Gastroesophageal sphincter (tissue), 4 donors: ENCODE measurements around the gene RSRC1. TPM values are rescaled to one million over a fixed set of nuclear protein-coding genes. Genes with fewer than 3 reads are reported as not detected.

Source experiments
- ATAC-seq: fragments of 150-250 bp; one replicate; pipeline ENCODE4 v1.9.1; 2016; ENCODE audit warnings: mild to moderate bottlenecking, moderate library complexity
- H3K27ac ChIP-seq, 4 donors: fragments of 200-600 bp; sonication (generic) in 3 of 4; 1 replicate in 3 of 4; 2 replicates in 1 of 4; pipeline ENCODE4 v1.5.1; 2016 to 2019
- H3K27me3 ChIP-seq: fragments of 200-600 bp; sonication (generic); one replicate; pipeline ENCODE4 v1.5.1; 2019
- H3K36me3 ChIP-seq, 2 donors: fragments of 200-600 bp; sonication (generic); one replicate each; pipeline ENCODE4 v1.5.1; 2019; ENCODE audit warnings: control low read depth in 1 of 2
- H3K4me1 ChIP-seq, 3 donors: fragments of 200-600 bp; sonication (generic); 1 replicate in 2 of 3; 2 replicates in 1 of 3; pipeline ENCODE4 v1.5.1; 2016 to 2019; ENCODE audit warnings: control low read depth in 2 of 3
- H3K4me3 ChIP-seq, 2 donors: fragments of 200-600 bp; sonication (generic); one replicate each; pipeline ENCODE4 v1.5.1; 2019; ENCODE audit warnings: mild to moderate bottlenecking in 1 of 2, moderate library complexity in 1 of 2
- H3K9me3 ChIP-seq, 3 donors: fragments of 200-600 bp; sonication (generic); one replicate each; pipeline ENCODE4 v1.5.1; 2017 to 2019; ENCODE audit warnings: control low read depth in 2 of 3
- CTCF ChIP-seq, 4 experiments: fragments of 200-600 bp in 2 of 4; fragments of 450-650 bp in 2 of 4; sonication (generic) in 1 of 4; IDR thresholded peaks; one replicate each; pipeline ENCODE4 v1.5.1; 2017 to 2019; ENCODE audit warnings: antibody characterized with exemption in 4 of 4, mild to moderate bottlenecking in 2 of 4, moderate library complexity in 2 of 4
- EP300 ChIP-seq: sonication (generic); formaldehyde crosslinking; IDR thresholded peaks from one replicate; pipeline ENCODE4 v1.6.1; 2017; ENCODE audit warnings: antibody characterized with exemption, mild to moderate bottlenecking
- POLR2A ChIP-seq, 2 donors: fragments of 450-650 bp; IDR thresholded peaks; one replicate each; pipeline ENCODE4 v1.6.1; 2017; ENCODE audit warnings: antibody characterized with exemption in 2 of 2, mild to moderate bottlenecking in 2 of 2, moderate library complexity in 1 of 2
- POLR2AphosphoS5 ChIP-seq: sonication (generic); formaldehyde crosslinking; IDR thresholded peaks from one replicate; pipeline ENCODE4 v1.6.1; 2017; ENCODE audit warnings: antibody characterized with exemption
- WGBS, 2 donors: methylation state at CpG; one replicate each; pipeline ENCODE4 v1.1.5; 2018; ENCODE audit warnings: low coverage in 1 of 2; 5-methylcytosine and 5-hydroxymethylcytosine counted together
- total RNA-seq, 4 donors: library from RNA; depleted of rRNA; stranded (reverse); fragments of >200 nt; gene quantifications; one replicate each; pipeline ENCODE4 v1.1.0, GENCODE V29; 2016

RSRC1 gene
- total RNA-seq, 4 donors from 2014 or later = 40.6 to 66.0 (median 43.9) TPM

- H3K4me3 ChIP-seq = no peak overlapping the region
- WGBS, 2 donors = 23 to 58% methylated on average over 5 of the region's 5 CpGs
- H3K27me3 ChIP-seq = peaks cover 79% of the 10 kb centered on the region
- no peaks in the 10 kb centered on the region for H3K36me3 ChIP-seq
- ATAC-seq = no peak
- peaks cover 0 to 11% (median 0%) of the 10 kb centered on the region in 3 donors for H3K9me3 ChIP-seq
- TF ChIP-seq POLR2AphosphoS5 = no peak
- no peak for TF ChIP-seq CTCF (IDR thresholded peaks at IDR 0.05)
- TF ChIP-seq EP300 = no peak
- no peak for TF ChIP-seq POLR2A (IDR thresholded peaks at IDR 0.05)
- H3K4me1 ChIP-seq = peaks cover 0 to 9% (median 0%) of the 10 kb centered on the region in 3 donors
- no peak overlapping the region for H3K27ac ChIP-seq
Measured at GRCh38 chr3:158091531-158091930, 18.4 kb upstream of the RSRC1 start.

- no peak for TF ChIP-seq POLR2A (IDR thresholded peaks at IDR 0.05)
- Histone ChIP-seq H3K4me1 (peaks cover 0 to 21% (median 8%) of the 10 kb centered on the region in 3 donors), H3K4me3 (no peak overlapping the region), H3K27ac (no peak overlapping the region), H3K27me3 (peaks cover 84% of the 10 kb centered on the region), H3K9me3 (peaks cover 0 to 11% (median 0%) of the 10 kb centered on the region in 3 donors), H3K36me3 (no peaks in the 10 kb centered on the region)
- WGBS, 2 donors = 91 to 92% methylated on average over 2 of the region's 2 CpGs
- ATAC-seq = no peak
Measured at GRCh38 chr3:158093526-158093925, 16.4 kb upstream of the RSRC1 start.

- Histone ChIP-seq H3K27me3 (peaks cover 84% of the 10 kb centered on the region), H3K27ac (no peak overlapping the region), H3K36me3 (no peaks in the 10 kb centered on the region), H3K9me3 (peaks cover 0 to 11% (median 0%) of the 10 kb centered on the region in 3 donors), H3K4me1 (peaks cover 0 to 22% (median 8%) of the 10 kb centered on the region in 3 donors), H3K4me3 (no peak overlapping the region)
- no peak for TF ChIP-seq POLR2A (IDR thresholded peaks at IDR 0.05)
- no peak for TF ChIP-seq POLR2AphosphoS5
- no peak for TF ChIP-seq CTCF (IDR thresholded peaks at IDR 0.05)
- TF ChIP-seq EP300 = no peak
- no peak for ATAC-seq
- WGBS, 2 donors = 11 to 20% methylated on average over 1 to 8 of the region's 66 CpGs
Measured at GRCh38 chr3:158094235-158095110, 15.4 kb upstream of the RSRC1 start.

GRCh38 chr3:158095111-158095813 is 14.6 kb upstream of the RSRC1 start:
- Histone ChIP-seq H3K36me3 (no peaks in the 10 kb centered on the region), H3K9me3 (peaks cover 0 to 11% (median 0%) of the 10 kb centered on the region in 3 donors), H3K4me1 (peaks cover 0 to 22% (median 8%) of the 10 kb centered on the region in 3 donors), H3K4me3 (no peak overlapping the region), H3K27me3 (peaks cover 84% of the 10 kb centered on the region), H3K27ac (no peak overlapping the region)
- WGBS, 2 donors = 6 to 19% methylated on average over 8 to 10 of the region's 22 CpGs
- TF ChIP-seq CTCF (IDR thresholded peaks at IDR 0.05) (no peak), POLR2AphosphoS5 (no peak), EP300 (no peak), POLR2A (IDR thresholded peaks at IDR 0.05) (no peak)
- no peak for ATAC-seq

GRCh38 chr3:158095814-158096704 is 13.8 kb upstream of the RSRC1 start:
- no peak for TF ChIP-seq EP300
- TF ChIP-seq CTCF (IDR thresholded peaks at IDR 0.05) = no peak
- TF ChIP-seq POLR2AphosphoS5 = no peak
- no peak for TF ChIP-seq POLR2A (IDR thresholded peaks at IDR 0.05)
- no peak overlapping the region for H3K27ac ChIP-seq
- no peaks in the 10 kb centered on the region for H3K36me3 ChIP-seq
- no peak for ATAC-seq
- peaks cover 0 to 11% (median 0%) of the 10 kb centered on the region in 3 donors for H3K9me3 ChIP-seq
- H3K4me1 ChIP-seq = peaks cover 0 to 22% (median 8%) of the 10 kb centered on the region in 3 donors
- H3K4me3 ChIP-seq = no peak overlapping the region
- peaks cover 91% of the 10 kb centered on the region for H3K27me3 ChIP-seq
- WGBS, 2 donors = 8 to 12% methylated on average over 15 to 17 of the region's 20 CpGs
